ENCODE measurements around the gene SLC44A1. TPM values are rescaled to one million over a fixed set of nuclear protein-coding genes. Genes with fewer than 3 reads are reported as not detected.
A peak's percentile ranks its signal among the peaks of the same experiment; 100 is the strongest.

Gene SLC44A1
- total RNA-seq, 1 donor from 2014 or later: 42.7 TPM

DNA sequence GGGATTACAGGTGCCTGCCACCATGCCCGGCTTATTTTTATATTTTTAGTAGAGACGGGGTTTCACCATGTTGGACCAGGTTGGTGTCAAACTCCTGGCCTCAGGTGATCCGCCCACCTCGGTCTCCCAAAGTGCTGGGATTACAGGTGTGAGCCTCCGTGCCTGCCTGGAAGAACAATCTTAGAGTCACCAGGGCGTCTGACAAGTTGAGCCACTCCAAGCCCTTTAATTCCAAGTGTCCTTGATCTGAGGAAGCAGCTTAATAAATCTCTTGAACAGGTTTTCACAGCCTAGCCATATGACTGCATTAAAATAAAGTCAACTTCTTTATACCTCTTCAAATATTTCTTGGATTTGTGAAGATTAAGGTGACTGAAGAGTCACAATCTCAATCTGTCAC is 31.5 kb downstream of the SLC44A1 start:
- DNase-seq: no peak

DNA sequence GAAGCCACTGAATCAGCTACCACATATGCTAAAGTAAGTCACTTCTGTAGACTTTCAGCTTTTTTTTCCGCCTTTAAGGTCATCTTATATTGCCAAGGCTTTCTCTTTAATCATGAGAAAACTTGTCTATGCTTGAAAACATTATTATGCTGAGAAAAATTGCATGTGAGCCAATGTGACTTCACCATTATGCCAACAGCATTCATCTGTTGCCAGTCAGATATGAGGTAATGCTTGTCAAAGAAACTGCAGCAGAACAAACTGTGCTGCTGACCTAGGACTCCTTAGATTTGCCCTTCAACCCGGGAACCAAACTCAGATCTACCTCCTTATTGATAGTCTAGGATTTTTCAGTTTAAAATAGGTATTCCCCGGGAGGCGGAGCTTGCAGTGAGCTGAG is 34.3 kb downstream of the SLC44A1 start:
- no peak for DNase-seq

DNA sequence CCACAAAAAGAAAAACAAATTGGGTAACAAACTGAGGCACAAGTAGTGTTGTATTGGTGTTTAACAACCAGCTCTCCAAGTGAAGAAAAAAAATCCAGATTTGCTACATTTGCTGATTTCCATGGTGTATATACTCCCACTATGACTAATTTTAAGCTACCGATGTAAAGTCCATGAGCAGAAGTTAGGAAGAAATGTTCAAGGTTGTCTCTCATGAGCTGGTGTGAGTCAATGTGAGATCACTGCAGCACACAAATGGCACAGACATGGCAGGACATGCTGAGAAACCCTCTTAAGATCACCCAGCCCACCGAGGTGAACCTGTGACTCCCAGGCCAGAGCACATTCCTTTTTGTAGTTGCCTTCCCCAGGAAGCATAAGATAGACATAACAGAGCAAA is 36.2 kb downstream of the SLC44A1 start:
- DNase-seq: no peak

DNA sequence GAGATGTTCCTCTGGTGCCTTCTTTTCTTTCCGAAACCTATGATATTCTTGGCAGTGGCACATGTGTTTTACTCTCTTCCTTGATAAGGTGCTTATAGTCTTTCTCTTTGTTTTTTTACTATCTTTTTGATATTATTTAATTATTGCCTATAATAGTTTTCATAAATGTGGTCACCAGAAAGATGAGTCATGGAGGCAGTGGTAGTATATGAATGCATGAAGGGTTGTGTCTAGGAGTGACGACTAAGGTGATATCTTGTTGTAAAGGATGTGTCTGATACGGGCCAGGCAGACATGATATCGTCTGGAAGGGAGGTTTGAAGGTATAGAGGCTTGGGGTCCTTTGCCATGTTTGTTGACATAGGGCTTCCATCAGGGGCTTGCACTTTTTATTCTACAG is 36.8 kb downstream of the SLC44A1 start:
- DNase-seq: no peak

DNA sequence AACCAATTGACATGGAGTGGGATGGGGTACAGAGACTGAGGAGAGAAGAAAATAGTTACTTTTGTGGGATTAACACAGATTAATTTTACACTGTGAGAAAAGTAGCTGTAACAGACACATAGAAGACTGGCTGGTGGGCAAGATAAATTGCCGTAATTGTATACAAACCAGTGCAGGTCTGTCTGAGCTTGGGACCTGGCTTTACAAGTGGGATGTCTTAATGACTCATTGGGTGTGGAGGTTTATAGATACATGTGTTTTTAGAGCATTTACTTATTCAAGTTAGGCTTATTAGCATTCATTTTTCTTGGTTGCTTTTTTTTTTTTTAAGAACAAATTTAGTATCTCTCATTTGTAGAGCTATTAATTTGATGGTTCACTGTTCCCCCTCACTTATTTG is 37.5 kb downstream of the SLC44A1 start:
- no peak for DNase-seq

DNA sequence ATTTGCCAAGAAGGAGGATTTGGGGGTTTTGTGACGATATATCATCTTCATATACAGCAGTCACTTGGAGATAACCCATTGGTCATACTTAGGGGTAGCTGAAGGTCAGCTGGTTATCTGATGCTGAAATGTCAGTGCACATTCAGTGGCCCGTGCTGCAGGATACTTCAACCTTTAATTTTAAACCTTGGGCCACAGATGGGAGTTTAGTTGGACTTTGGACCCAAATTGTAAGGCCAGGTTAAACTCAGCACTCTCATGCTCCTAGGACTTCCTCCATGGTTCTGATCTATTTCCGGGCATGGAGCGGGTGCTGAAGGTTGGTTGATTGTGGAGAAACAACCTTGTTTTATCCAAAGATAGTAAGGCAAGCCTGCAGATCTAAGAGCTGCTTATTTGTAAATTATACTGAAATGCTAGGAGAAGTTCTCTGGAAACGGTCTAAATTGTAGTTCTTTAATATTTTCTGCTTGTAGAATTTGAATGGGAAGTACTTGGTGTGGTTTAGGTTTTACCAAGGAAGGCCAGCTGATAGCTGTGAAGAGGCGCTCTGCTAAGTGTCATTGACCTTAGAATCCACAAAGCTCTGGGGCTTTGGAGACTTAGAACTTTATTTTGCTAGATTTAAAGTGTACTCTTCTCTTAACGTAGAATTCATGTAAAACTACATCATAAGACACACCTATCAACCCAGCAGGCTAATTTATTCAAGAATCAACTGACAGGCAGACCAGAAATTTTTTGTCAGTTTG is 38.6 kb downstream of the SLC44A1 start:
- no peak for DNase-seq

DNA sequence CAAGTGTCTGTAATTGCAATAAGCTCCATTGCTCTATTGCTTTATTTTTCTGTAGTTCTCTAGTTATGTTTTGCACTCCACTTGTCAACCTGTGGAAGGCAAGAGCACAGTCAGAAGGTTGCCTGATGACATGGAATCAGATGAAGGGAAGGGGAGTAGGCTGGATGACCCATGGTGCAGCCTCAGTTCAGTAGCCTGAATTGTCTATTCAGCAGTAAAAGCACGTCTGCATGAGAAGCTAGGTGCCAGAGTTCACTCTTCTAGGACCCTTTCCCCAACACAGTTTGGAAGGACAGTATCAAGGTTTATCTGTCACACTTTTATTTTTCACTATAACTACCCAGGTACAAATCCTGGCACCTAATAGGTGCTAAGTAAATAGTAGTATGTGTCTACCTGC is 39.3 kb downstream of the SLC44A1 start:
- DNase-seq: no peak

DNA sequence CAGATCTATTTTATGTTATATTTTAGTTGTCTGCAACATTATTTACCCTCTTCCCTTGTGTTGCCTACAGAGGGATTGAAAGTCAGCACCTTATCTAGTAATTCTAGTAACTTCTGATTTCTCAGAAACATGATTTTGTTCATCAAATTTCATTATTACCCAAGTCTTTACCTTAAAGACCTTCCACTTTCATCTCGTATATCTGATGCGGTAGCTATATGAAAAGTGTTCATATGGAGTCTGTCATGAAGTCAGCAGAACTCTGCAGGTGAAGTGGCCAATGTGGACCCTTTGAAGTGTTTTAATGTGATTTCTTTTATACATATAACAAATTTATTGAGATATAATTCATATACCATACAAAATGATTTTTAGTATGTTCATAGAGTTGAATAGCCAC is 40.0 kb downstream of the SLC44A1 start:
- no peak for DNase-seq

DNA sequence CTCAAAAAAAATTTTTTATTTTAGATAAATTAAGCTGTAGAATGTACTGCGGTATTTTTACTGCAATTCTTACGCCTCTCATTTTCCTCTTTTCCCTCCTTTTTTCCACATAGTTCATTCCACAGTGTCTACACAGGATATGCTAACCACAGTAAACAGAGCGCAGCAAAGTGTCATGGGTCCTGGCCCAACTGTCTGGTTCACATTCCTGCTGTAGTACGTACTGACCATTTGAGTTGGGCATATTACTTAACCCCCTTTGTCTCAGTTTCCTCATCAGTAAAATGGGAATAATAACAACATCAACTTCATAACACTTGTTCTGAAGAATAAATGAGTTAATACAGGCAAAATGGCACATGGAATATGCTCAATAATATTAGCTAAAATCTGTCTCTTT is 41.6 kb downstream of the SLC44A1 start:
- no peak for DNase-seq

DNA sequence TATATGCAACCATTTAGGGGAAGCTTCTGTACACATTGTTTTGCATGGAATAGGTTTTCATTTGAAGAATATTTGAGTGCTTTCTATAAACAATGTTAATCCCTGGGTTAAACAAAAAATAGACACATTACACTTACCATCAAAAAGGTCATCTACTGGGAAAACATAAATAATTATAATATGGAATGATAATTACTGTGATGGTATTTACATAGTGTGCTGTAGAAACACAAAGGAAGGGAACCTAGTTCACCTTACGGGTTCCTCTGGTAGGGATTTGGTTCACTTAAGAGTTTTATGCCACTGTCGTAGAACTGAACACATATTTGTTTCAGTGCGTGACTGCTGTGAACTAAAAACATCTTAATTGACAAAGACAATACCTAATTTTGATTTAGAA is 44.9 kb downstream of the SLC44A1 start:
- no peak for DNase-seq

DNA sequence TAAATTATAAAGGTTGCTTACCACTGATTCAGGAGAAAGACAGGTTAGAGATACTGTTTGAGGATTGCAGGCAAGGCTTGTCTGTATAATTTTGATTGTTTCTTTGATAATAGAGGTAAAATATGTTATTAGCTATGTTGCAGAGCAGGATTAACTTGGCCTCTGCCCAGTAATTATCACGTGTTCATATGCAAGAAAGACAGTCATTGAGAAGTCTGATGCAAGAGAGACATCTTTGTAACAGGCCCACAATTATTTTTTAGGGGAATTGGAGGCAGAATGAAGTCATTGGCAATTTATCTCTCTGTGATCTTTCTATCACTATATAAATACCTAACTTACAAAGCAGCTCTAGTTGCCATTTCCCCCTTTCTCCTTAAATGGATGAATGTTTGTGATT is 46.0 kb downstream of the SLC44A1 start:
- no peak for DNase-seq

DNA sequence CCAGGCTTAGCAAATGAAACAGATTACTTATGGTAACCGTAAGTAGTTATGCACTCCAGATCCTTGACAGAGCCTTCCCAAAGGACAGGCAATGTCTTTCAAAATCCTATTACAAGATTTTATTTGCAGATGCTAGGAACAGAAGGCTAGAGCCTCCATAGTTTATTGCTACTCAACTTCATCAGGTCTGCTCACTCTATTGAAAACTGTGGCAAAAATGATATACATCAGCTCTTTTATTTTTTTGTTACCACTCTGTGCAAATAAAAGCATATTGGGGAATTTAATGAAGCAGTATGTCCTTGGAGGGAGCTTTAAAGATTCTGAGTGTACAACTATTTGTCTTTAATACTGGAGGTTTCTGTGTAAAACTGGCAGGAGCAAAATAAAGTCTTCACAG is 46.5 kb downstream of the SLC44A1 start:
- no peak for DNase-seq

DNA sequence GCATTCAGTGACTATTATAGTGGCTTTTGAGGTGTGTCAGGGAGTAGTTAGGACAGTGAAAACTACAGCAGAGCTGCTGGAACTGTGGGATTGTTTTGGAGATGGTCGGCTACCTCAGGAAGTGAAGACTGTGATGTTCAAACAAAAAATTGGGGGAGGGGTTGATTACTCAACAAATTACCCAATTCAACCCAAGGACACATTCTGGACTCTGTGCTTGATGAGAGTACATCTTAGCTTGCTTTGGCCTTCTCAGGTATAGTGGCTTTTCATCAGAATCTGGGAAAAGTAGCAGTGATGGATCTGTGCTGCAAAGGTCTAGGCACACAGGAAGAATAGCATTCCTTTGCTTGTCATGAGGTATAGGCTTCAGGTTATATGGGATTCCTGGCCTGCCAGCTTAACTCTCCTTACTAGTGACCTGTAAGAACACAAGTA is 47.0 kb downstream of the SLC44A1 start:
- no peak for DNase-seq

DNA sequence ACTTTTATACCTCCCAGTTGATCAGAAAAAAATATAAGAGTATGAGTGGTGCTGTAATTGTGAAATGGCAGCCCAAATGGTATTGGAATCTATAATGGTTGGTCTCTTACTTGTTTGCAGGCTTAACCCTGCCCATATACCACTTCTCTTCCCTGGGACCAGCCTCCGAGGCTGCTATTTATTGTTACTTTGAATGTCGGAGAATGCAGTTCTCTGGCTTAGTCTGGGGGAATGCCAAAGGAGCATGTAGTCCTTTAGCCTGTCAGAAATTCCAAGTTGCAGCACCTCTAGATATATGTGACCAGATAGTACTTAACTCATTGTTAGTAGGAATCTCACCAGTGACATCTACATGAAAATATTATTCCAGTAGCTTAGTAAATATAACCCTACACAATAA is 47.5 kb downstream of the SLC44A1 start:
- no peak for DNase-seq

DNA sequence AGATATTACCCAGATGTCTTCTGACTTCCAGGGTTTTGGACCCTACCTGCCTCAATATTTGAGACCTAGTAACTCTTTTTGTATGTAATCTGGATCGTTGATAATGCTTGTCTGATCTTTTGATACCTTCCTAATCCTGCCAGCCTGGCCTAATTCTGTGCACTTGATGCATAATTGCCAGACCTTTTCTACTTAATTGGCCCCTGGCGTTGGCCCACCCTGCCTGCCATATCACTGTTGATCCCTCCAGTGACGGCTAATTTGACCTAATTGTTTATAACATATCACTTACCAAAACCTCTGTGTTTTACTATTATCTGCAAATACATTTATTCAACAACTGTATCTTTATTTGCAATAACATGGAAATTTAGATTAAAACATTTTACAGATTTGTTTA is 49.0 kb downstream of the SLC44A1 start:
- DNase-seq: no peak

DNA sequence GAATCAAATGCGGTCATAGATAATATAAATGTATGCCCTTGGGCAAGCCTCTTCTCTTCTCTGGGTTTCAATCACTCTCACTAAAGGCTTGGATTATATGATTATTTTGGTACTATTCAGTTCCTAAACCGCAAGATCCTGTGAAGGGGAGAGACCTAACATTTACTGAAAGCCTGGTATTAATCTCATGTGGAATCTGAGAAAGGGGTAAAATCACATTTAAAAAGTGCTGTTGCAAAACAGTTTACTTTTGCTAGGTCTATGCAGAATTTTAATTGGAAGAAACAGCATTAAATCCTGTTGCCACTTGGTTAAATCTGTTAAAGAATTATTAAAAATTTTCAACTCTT is 50.7 kb downstream of the SLC44A1 start:
- DNase-seq: no peak

DNA sequence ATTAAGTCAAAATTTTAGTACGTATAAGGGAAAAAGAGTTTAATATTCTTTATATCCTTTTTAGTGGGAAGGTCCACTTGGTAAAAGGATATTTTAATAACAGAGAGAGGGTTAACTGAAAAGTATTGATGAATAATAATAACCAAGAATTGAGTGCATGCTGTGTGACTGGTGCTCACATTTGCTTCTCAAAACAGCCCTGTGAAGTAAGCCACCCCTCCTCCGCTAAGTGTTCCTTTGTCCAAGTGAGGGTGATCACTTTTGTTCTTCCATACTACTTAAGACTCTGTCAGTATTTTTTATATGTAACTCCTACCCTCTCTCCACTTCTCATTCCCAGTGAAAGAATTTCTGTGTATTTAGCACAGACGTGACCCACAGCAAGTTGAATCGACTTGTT is 51.5 kb downstream of the SLC44A1 start:
- peak; percentile 10 for DNase-seq

DNA sequence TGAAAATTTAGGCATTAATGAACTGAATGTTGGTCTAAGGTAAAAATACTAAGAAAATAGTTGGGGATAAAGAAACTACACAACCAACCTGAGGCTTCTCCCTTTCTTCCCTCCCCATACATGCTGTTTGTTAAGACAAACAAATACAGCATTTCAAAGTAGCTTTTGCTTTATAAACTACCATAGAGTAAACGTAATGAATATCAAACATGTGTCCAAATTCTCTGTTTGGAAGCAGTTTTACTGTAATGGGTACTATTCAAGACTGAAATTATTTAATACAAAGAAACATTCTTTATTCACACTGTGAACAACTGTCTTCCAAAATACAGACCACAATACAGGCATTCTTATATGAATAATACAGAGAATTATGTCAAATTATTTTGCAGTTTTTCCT is 52.0 kb downstream of the SLC44A1 start:
- DNase-seq: no peak

DNA sequence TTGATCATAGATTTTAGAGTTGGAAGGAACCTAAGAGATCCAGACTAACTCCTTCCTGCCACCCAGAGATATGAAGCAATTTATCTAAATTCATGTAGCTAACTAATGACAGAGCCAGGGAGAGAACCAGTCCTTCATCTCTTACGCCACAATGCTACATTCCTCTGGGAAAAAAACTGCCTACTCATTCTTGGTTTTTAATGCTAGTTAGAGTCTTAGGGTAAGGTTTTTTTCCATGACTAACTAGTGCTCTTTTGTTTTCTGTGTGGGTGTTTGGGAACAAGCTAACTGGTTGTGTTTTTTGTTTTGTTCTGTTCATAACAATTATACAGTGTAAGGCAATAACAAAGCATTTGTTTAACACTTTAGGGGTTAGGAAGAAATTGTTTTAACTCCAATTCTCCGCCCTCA is 52.4 kb downstream of the SLC44A1 start:
- DNase-seq: peak; percentile 74

DNA sequence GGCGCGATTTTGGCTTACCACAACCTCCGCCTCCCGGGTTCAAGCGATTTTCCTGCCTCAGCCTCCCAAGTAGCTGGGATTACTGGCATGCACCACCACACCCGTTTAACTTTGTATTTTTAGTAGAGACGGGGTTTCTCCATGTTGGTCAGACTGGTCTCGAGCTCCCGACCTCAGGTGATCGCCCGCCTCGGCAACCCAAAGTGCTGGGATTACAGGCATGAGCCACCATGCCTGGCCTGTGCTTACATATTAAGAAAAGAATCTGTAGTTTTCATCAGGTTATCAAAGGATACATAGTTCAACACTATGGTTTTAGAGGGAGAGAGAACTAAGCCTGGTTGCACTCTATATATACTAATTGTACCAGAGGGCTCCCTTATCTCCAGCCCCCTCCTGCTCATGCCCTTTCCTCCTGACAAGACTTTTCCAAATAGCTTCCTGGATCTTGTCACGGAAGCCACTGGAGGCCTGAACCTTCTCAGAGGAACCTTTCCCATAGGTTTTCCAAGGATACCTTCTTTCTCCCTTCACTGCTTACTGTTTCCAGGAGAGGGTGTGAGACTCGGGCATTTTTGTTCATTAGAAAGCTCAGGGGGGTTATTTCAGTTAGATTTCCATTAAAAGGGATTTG is 53.1 kb downstream of the SLC44A1 start:
- peak; percentile 33 for DNase-seq

DNA sequence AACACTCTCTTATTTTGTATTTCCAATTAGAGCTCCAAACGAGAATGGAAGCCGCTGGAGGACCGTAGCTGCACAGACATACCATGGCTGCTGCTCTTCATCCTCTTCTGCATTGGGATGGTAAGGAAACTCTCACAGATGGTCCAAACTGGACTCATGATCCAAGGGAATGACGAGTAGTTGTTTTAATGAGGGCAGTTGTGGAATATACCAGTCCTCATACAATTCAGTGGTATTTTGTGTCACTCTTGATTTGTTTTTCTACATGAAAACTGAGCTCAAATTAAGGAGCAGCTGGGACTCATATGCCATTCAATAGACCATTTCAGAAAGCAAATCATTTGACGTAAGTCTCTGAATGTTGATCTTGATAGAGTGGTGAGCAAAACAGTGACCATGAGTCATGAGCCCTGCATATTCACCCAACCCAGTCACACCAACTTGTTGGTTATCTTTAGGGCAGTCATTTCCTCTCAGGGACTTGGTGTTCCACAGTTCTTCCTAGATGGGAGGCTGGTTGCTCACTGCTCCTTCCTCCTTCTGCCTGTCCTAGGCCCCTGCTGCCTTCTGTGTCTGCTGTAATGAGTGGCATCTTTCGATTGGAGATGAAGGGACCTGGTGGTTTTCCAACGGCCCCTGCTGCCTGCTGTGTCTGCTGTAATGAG is 54.9 kb downstream of the SLC44A1 start:
- peak; percentile 98 for DNase-seq

DNA sequence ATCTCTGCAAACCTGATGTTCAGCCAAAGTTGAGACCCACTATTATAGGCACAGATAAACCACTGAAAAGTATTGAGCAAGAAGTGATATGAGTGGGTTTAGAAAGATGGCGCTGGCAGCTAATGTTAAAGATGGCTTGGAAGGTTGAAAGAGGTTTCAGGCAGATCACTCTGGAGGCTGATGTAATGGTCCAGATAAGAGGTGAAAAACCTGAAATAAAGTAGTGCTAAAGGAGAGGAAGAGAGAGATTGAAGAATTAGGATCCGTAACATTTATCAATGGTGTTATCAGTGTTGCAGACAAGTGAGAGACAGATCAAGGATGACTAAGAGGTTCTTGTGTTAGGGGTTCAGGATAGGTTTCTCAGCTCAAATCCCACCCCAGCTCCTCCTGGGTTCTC is 58.3 kb downstream of the SLC44A1 start:
- DNase-seq: no peak

DNA sequence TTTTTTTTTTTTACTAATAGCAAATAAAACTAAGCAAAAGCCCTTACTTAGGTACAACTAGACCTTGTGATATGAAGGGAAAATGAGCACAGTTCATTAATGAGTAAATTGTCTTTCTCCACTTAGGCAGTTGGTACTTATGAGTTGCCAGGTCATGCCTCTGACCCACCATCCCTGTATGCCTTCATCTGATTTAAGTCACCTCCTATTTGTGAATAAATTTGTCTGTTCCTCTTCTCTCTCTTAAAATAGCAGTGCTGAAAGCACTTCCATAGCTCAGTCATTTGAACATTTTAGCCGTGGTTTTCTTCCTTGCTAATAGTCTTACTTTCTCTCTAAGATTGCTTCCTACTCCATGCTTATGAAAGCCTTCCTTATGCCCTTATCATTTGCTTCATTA is 61.4 kb downstream of the SLC44A1 start:
- no peak for DNase-seq
